Pancreas (tissue), 10 donors: ENCODE data around the gene PFDN5. TPM values are rescaled to one million over a fixed set of nuclear protein-coding genes. Genes with fewer than 3 reads are reported as not detected.
A peak's percentile ranks its signal among the peaks of the same experiment; 100 is the strongest.
"Not testable (repeated sequence)": the region's sequence is repeated elsewhere in the genome, so short reads cannot be mapped to it uniquely, and the experiment has no call there.

ENCODE experiments used
- ATAC-seq, 4 donors: fragments of 200-7000 bp; cut with Tn5 transposase; one replicate each; pipeline versions ENCODE4 v1.8.0 to v1.9.1; 2020; ENCODE audit warnings: mild to moderate bottlenecking in 4 of 4, moderate library complexity in 4 of 4
- DNase-seq, 6 donors: peaks; one replicate each; pipeline ENCODE4 v3.0.0-alpha.2; 2020
- FAIRE-seq: peaks from 2 replicates; lab custom pipeline; 2012; peaks lifted over from hg19 to GRCh38; lab: Jason Lieb, UNC
- H3K27ac ChIP-seq, 4 donors: fragments of 200-600 bp; sonication (generic); 1 replicate in 3 of 4; 2 replicates in 1 of 4; pipeline versions ENCODE4 v1.5.0 to v1.8.0; 2020
- H3K27me3 ChIP-seq, 4 donors: fragments of 200-600 bp; one replicate each; pipeline ENCODE4 v1.8.0; 2021
- H3K36me3 ChIP-seq, 3 donors: fragments of 200-600 bp; sonication (generic) in 1 of 3; one replicate each; pipeline versions ENCODE4 v1.5.0 to v1.8.0; 2020 to 2021
- H3K4me1 ChIP-seq, 3 donors: fragments of 200-600 bp; one replicate each; pipeline ENCODE4 v1.8.0; 2021
- H3K4me3 ChIP-seq, 4 donors: fragments of 200-600 bp; sonication (generic) in 2 of 4; one replicate each; pipeline versions ENCODE4 v1.5.0 to v1.8.0; 2020 to 2021
- H3K9me3 ChIP-seq, 4 donors: fragments of 200-600 bp; one replicate each; pipeline ENCODE4 v1.8.0; 2021
- CTCF ChIP-seq, 4 donors: fragments of 200-600 bp; sonication (generic) in 3 of 4; IDR thresholded peaks; one replicate each; pipeline versions ENCODE4 v1.5.0 to v1.8.0; 2021; ENCODE audit warnings: antibody characterized with exemption in 4 of 4
- WGBS, 2 donors: extraction: QIAGEN DNeasy Blood & Tissue Kit; methylation state at CpG; one replicate each; pipeline ENCODE4 v1.1.7; 2013; 5-methylcytosine and 5-hydroxymethylcytosine counted together
- intact Hi-C, 3 donors: fragments of 100-400 bp; cut with DNase I; formaldehyde crosslinking; loops; one replicate each; pipeline versions ENCODE4 v1.11.1 to v1.14.2; 2022
- polyA plus RNA-seq, 2 donors: library from polyadenylated mRNA; stranded (reverse); fragments of 200-250 nt; gene quantifications; one replicate each; pipeline ENCODE4 v1.2.3, GENCODE V29; 2013
- total RNA-seq, 6 donors: library from RNA; stranded (reverse); fragmentation: NEBNext Ultra II Directional in 4 of 6; extraction: Animal tissue kit (Norgen Biotek cat#: 25700) in 4 of 6; gene quantifications; one replicate each; pipeline versions ENCODE4 v1.2.1 to v1.2.4, GENCODE V29; 2021 to 2023
- donor health status: healthy with polysubstance abuse.
- donor health status: DM: no; HTN: no; CAD: no; lungs with moderate emphysema.
- donor health status: DM: no; HTN: no; CAD: no.
- donor health status: control.
- donor health status: control.
- donor health status: Bipolar disorder and iron deficiency.
- donor health status: DM: yes; HTN: yes; CAD: no.
- donor health status: DM: no; HTN: no; CAD: no.
- donor health status: DM: no; HTN: no; CAD: no.
- donor health status: DM: yes; HTN: yes; CAD: no.

Gene PFDN5
- total and polyA plus RNA-seq, 8 donors = 203 to 875 (median 244) TPM

GRCh38 chr12:53292426-53292825, 2.9 kb upstream of the PFDN5 start:
- intact Hi-C loops = no loop called here
- no peaks in the 10 kb centered on the region for H3K9me3 ChIP-seq
- no peak for TF ChIP-seq CTCF (IDR thresholded peaks at IDR 0.05)
- peaks cover 6 to 15% (median 6%) of the 10 kb centered on the region in 3 donors for H3K4me1 ChIP-seq
- H3K36me3 ChIP-seq = no peaks in the 10 kb centered on the region
- FAIRE-seq = no peak
- no peak for DNase-seq
- no peaks in the 10 kb centered on the region for H3K27me3 ChIP-seq
- no peak overlapping the region for H3K27ac ChIP-seq
- ATAC-seq = no peak
- H3K4me3 ChIP-seq = no peak overlapping the region

GRCh38 chr12:53295891-53296219, 513 bp downstream of the PFDN5 start:
- FAIRE-seq = no peak
- Histone ChIP-seq H3K36me3 (peaks cover 0 to 6% (median 0%) of the 10 kb centered on the region in 3 donors), H3K9me3 (no peaks in the 10 kb centered on the region), H3K4me3 (peak overlapping the region; percentile 46 to 79 (median 66)), H3K27me3 (no peaks in the 10 kb centered on the region), H3K27ac (peak overlapping the region; percentile 40 to 86 (median 63)), H3K4me1 (peaks cover 6 to 25% (median 11%) of the 10 kb centered on the region in 3 donors)
- no peak for TF ChIP-seq CTCF (IDR thresholded peaks at IDR 0.05)
- no peak for DNase-seq
- ATAC-seq = no peak
- WGBS, 2 donors = 1% methylated on average over 12 of the region's 12 CpGs
- intact Hi-C loops = no loop called here

- H3K27ac ChIP-seq, H3K4me3 ChIP-seq, ATAC-seq, DNase-seq, H3K36me3 ChIP-seq, intact Hi-C loops, H3K27me3 ChIP-seq, FAIRE-seq, H3K9me3 ChIP-seq: not testable (repeated sequence)
- H3K4me1 ChIP-seq = peaks cover 11 to 29% (median 11%) of the 10 kb centered on the region in 3 donors
- 89 to 94% methylated on average over 10 of the region's 10 CpGs for WGBS, 2 donors
Observed at GRCh38 chr12:53297106-53297505, 1.8 kb downstream of the PFDN5 start.

- no peaks in the 10 kb centered on the region for H3K9me3 ChIP-seq
- DNase-seq (no peak), FAIRE-seq (no peak), ATAC-seq (no peak)
- H3K4me3 ChIP-seq = no peak overlapping the region
- intact Hi-C loops = no loop called here
- WGBS, 2 donors = 61 to 65% methylated on average over 5 of the region's 5 CpGs
- peaks cover 0 to 8% (median 0%) of the 10 kb centered on the region in 3 donors for H3K36me3 ChIP-seq
- peaks cover 11 to 35% (median 11%) of the 10 kb centered on the region in 3 donors for H3K4me1 ChIP-seq
- H3K27ac ChIP-seq = peak overlapping the region in 2 of 4 donors; percentile 21 to 73
- no peaks in the 10 kb centered on the region for H3K27me3 ChIP-seq
- TF ChIP-seq CTCF (IDR thresholded peaks at IDR 0.05) = no peak
Observed at GRCh38 chr12:53298164-53298563, 2.8 kb downstream of the PFDN5 start.

- 55 to 59% methylated on average over 5 of the region's 5 CpGs for WGBS, 2 donors
- peak overlapping the region; percentile 36 to 73 (median 60) for H3K27ac ChIP-seq
- no peak for FAIRE-seq
- no peaks in the 10 kb centered on the region for H3K9me3 ChIP-seq
- H3K27me3 ChIP-seq = no peaks in the 10 kb centered on the region
- ATAC-seq = peak in 2 of 4 donors; percentile 5 to 22
- intact Hi-C loops = no loop called here
- no peak for DNase-seq
- H3K4me3 ChIP-seq = peak overlapping the region in 2 of 4 donors; percentile 65 to 95
- peaks cover 0 to 13% (median 0%) of the 10 kb centered on the region in 3 donors for H3K36me3 ChIP-seq
- no peak for TF ChIP-seq CTCF (IDR thresholded peaks at IDR 0.05)
- H3K4me1 ChIP-seq = peaks cover 11 to 35% (median 11%) of the 10 kb centered on the region in 3 donors
Observed at GRCh38 chr12:53299101-53299453, 3.7 kb downstream of the PFDN5 start.
